A204.1 (cell line): ENCODE results near the gene BAG2.

ENCODE experiments used
- FAIRE-seq: peaks from 2 replicates; lab custom pipeline; 2012; peaks lifted over from hg19 to GRCh38; lab: Jason Lieb, UNC

BAG2 gene

DNA sequence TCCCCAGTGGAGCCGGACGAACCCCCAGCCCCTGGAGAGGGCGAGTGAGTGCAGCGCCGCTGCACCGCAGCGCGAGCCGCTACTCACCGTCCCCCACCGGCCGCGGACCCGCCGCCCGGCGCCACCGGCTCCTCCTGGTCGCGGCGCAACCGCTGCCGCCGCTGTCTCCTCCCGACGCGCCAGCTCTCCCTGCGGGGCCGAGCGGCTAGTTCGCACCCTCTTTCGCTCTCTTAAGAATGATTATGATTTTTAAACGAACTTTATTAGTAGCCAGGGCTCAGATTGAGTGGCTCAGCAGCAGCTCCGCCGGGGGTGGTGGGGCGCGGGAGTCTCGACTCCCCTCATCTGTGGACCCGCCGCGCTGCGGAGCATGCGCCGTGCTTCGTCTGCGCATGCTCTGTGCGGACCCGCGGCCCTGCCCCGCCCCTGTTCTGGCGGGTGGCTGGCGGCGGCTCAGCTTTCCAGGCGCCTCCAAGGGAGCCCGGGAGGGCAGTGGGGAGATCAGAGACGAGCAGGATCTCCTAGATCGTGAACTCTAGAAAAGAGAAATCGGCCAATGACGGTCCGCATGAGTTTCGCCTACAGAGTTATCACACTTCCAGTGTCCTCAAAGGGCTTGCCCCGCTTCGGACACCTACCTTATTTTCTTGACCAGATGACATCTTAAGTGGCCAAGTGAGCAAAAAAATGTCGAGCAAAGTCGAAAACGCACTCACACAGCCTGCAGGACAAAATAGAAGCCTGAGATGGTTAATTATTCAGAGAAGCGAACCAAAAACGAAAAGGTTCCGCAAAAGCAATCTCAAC lies 50.0 kb downstream of the BAG2 start, which contains the start of gene RAB23:
RAB23 (minus strand) TSS at position 372 of the 807 bp plus-strand sequence. CDS start 11,927 bp downstream, outside the sequence.
- no peak for FAIRE-seq

DNA sequence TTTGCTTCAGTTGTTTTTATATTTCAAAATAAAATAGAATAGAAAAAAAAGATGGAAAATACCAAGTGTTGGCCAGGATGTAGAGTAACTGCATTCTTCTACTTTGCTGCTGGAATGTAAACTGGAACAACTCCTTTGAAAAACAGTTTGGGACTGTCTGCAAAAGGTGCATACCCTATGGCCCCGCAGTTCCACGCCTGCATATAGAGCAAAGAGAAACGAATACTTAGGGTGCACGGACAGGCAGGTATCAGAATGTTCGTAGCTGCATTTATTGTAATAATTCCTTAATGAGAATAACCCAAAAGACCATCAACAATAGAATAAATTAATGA lies 50.6 kb downstream of the BAG2 start:
- no peak for FAIRE-seq

DNA sequence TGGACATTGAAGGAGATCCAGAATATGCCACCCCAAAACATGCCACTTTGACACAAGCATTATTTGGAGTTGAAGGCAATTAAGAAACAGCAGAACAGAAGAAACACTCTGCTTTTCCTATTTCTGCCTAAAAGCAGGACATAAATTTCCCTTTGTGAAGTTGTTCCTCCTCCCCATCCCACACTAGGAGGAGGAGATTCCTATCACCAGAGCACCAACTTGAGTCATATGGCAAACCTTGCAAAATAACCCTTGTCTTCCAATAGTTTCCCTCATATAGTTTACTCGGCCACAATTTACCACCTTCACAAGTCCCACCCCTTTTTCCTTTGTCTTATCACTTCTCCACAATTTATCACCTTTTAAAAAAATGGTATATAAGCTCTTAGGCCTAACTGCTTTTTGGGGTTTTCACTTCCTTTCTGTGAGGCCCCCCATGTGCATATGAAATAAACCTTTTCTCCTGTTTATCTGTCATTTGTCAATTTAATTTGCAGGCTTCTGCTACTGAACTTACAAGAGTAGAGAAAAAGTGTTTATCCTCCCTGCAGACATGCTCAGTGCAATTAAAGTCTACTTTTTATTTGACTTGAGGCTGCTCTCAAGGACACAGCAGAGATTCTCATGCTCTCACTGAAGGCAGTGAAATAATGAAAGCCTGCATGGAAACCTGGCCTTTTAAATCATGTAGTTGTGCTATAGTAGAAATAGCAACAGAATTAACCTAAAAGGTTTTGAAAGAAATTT lies 52.8 kb downstream of the BAG2 start:
- FAIRE-seq: no peak

- no peak for FAIRE-seq
These were observed 54.1 kb downstream of the BAG2 start for GRCh38 chr6:57226221-57226620.
